MCF 10A (cell line): ENCODE measurements around the gene SYT6. TPM values are rescaled to one million over a fixed set of nuclear protein-coding genes. Genes with fewer than 3 reads are reported as not detected.

Experiments used
- BruUV-seq: library from RNA; stranded (reverse); fragments of 400-500 nt; replicated peaks from 2 replicates; lab custom pipeline; 2021; lab: Mats Ljungman, UMichigan
- CTCF ChIA-PET: fragments of 300-600 bp; sonication (Branson Sonifier 250); formaldehyde crosslinking; extraction: SDS; loops from one replicate; lab custom pipeline; 2021; ENCODE audit warnings: antibody characterized with exemption, inconsistent platforms; lab: Yijun Ruan, JAX
- POLR2A ChIA-PET: fragments of 300-600, 350-650 bp; sonication (Branson Sonifier 250); formaldehyde crosslinking; extraction: SDS; loops from one replicate; lab custom pipeline; 2020; ENCODE audit warnings: antibody characterized with exemption, inconsistent platforms; lab: Yijun Ruan, JAX
- DNase-seq: peaks from one replicate; pipeline ENCODE4 v3.0.0-alpha.2; 2018; ENCODE audit not compliant: unreplicated experiment
- H3K27ac Mint-ChIP-seq: one replicate; pipeline ENCODE4 v1.8.0; 2022; ENCODE audit warnings: mild to moderate bottlenecking, low read depth, mixed read lengths; ENCODE audit not compliant: unreplicated experiment
- H3K27me3 Mint-ChIP-seq: one replicate; pipeline ENCODE4 v1.8.0; 2022; ENCODE audit warnings: mixed read lengths; ENCODE audit not compliant: insufficient read depth, unreplicated experiment
- H3K36me3 Mint-ChIP-seq: one replicate; pipeline ENCODE4 v1.8.0; 2022; ENCODE audit warnings: mild to moderate bottlenecking, moderate library complexity, mixed read lengths; ENCODE audit not compliant: insufficient read depth, unreplicated experiment
- H3K4me1 Mint-ChIP-seq: one replicate; pipeline ENCODE4 v1.8.0; 2022; ENCODE audit warnings: mixed read lengths; ENCODE audit not compliant: insufficient read depth, unreplicated experiment
- H3K4me3 Mint-ChIP-seq: one replicate; pipeline ENCODE4 v1.8.0; 2022; ENCODE audit warnings: mild to moderate bottlenecking, moderate library complexity, mixed read lengths; ENCODE audit not compliant: unreplicated experiment
- H3K9me3 Mint-ChIP-seq: one replicate; pipeline ENCODE4 v1.8.0; 2022; ENCODE audit warnings: mixed read lengths; ENCODE audit not compliant: unreplicated experiment
- intact Hi-C: fragments of 100-400 bp; cut with micrococcal nuclease; formaldehyde crosslinking; loops from 2 replicates; pipeline ENCODE4 v1.14.1; 2022
- total RNA-seq: library from RNA; stranded (reverse); gene quantifications from 2 replicates; pipeline ENCODE4 v1.2.3, GENCODE V29; 2022
- TF ChIP-seq, protein P1 (sequence below): fragments of 200-600 bp; IDR thresholded peaks from one replicate; pipeline ENCODE4 v1.8.0; 2022; ENCODE audit warnings: antibody characterized with exemption, mild to moderate bottlenecking; ENCODE audit not compliant: unreplicated experiment

SYT6 gene
- total RNA-seq, 1 experiment from 2014 or later: not detected

GRCh38 chr1:114102136-114102535, 51.5 kb downstream of the SYT6 start:
- H3K27me3 Mint-ChIP-seq: peaks cover 42% of the 10 kb centered on the region
- ChIA-PET CTCF (interaction anchor here (0.6 to 1.6 kb wide), 3 partner anchors 9 to 179 kb away, joined by 3 to 4 read pairs (median 3); no protein-coding TSS in a partner anchor), POLR2A (interaction anchor here (0.6 kb wide), 1 partner anchor 110 kb away, joined by 3 read pairs; no protein-coding TSS in a partner anchor)
- TF ChIP-seq, protein P1, sequence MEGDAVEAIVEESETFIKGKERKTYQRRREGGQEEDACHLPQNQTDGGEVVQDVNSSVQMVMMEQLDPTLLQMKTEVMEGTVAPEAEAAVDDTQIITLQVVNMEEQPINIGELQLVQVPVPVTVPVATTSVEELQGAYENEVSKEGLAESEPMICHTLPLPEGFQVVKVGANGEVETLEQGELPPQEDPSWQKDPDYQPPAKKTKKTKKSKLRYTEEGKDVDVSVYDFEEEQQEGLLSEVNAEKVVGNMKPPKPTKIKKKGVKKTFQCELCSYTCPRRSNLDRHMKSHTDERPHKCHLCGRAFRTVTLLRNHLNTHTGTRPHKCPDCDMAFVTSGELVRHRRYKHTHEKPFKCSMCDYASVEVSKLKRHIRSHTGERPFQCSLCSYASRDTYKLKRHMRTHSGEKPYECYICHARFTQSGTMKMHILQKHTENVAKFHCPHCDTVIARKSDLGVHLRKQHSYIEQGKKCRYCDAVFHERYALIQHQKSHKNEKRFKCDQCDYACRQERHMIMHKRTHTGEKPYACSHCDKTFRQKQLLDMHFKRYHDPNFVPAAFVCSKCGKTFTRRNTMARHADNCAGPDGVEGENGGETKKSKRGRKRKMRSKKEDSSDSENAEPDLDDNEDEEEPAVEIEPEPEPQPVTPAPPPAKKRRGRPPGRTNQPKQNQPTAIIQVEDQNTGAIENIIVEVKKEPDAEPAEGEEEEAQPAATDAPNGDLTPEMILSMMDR: no peak
- DNase-seq: no peak
- H3K36me3 Mint-ChIP-seq: no peaks in the 10 kb centered on the region
- no peak overlapping the region for H3K27ac Mint-ChIP-seq
- no TSS peak for BruUV-seq
- H3K9me3 Mint-ChIP-seq: no peaks in the 10 kb centered on the region
- H3K4me3 Mint-ChIP-seq: no peak overlapping the region
- no peaks in the 10 kb centered on the region for H3K4me1 Mint-ChIP-seq
- intact Hi-C loops: no loop called here

DNA sequence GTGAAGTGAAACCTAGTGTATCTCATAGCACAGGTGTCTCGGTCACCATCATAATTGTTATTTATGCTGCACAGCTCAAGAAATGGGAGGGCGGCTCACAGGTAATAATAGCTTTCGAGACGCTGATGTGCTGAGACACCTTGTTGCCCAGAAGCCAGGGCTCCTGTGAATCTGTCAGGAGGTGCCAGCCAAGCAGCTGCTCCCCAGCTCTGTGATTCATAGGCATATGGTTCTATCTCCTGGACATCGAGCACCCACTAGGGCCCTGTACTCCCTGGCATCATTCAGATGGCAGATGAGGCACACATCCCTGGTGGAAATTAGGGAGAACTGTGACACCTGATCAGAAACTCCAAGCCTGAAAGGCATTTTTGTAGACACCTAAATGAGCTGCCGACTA, 53.5 kb downstream of the SYT6 start:
- CTCF ChIA-PET: interaction anchor here (1.3 kb wide), 1 partner anchor 182 kb away, joined by 4 read pairs; no protein-coding TSS in a partner anchor
- intact Hi-C loops: no loop called here
- Mint-ChIP-seq H3K9me3 (no peaks in the 10 kb centered on the region), H3K27ac (no peak overlapping the region), H3K4me3 (no peak overlapping the region), H3K4me1 (no peaks in the 10 kb centered on the region), H3K36me3 (no peaks in the 10 kb centered on the region), H3K27me3 (peaks cover 42% of the 10 kb centered on the region)
- TF ChIP-seq, protein P1: no peak
- BruUV-seq: no TSS peak
- POLR2A ChIA-PET: no interaction called here
- DNase-seq: no peak

DNA sequence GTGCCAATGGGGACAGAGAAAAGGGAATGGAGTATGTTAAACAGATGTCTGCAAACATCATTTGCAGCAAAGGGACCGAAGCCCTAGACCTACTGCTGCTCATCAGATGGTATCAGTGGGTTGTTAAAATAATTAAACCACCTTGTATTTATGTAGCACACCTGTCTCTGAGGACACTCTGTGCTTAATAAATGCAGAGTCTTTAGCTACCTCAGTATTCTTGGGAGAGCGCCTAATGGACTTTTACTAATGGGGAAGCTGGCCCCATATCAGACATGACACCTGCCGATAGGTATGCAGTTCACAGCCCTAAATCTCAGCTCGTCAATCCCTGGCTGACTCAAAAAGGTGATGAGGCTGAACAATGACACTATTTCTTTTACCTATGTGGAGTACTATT, 54.4 kb downstream of the SYT6 start:
- Mint-ChIP-seq H3K4me3 (no peak overlapping the region), H3K27me3 (peaks cover 42% of the 10 kb centered on the region), H3K4me1 (peaks cover 5% of the 10 kb centered on the region), H3K9me3 (no peaks in the 10 kb centered on the region), H3K36me3 (no peaks in the 10 kb centered on the region), H3K27ac (no peak overlapping the region)
- CTCF ChIA-PET: interaction anchor here (1.3 kb wide), 1 partner anchor 183 kb away, joined by 4 read pairs; no protein-coding TSS in a partner anchor
- TF ChIP-seq, protein P1: no peak
- POLR2A ChIA-PET: interaction anchor here (0.7 kb wide), 1 partner anchor 30 kb away, joined by 5 read pairs; no protein-coding TSS in a partner anchor
- intact Hi-C loops: no loop called here
- no TSS peak for BruUV-seq
- no peak for DNase-seq

GRCh38 chr1:114097109-114097508, 56.6 kb downstream of the SYT6 start:
- CTCF ChIA-PET: interaction anchor here (0.6 kb wide), 1 partner anchor 266 kb away, joined by 3 read pairs; no protein-coding TSS in a partner anchor

More at GRCh38 chr1:114097109-114097508, 56.6 kb downstream of the SYT6 start:
- Mint-ChIP-seq H3K4me1 (peaks cover 11% of the 10 kb centered on the region), H3K36me3 (no peaks in the 10 kb centered on the region), H3K27ac (no peak overlapping the region), H3K9me3 (no peaks in the 10 kb centered on the region), H3K4me3 (no peak overlapping the region), H3K27me3 (peaks cover 43% of the 10 kb centered on the region)
- TF ChIP-seq, protein P1: no peak
- POLR2A ChIA-PET: no interaction called here
- DNase-seq: no peak
- intact Hi-C loops: no loop called here
- BruUV-seq: no TSS peak
